ENCODE measurements around the gene ANKRD55. TPM values are rescaled to one million over a fixed set of nuclear protein-coding genes. Genes with fewer than 3 reads are reported as not detected.

Gene ANKRD55
- total and polyA plus RNA-seq, 2 donors (not counting 1 experiment from before 2014, with no cell fraction given): 0.07 TPM; not detected in 1

DNA sequence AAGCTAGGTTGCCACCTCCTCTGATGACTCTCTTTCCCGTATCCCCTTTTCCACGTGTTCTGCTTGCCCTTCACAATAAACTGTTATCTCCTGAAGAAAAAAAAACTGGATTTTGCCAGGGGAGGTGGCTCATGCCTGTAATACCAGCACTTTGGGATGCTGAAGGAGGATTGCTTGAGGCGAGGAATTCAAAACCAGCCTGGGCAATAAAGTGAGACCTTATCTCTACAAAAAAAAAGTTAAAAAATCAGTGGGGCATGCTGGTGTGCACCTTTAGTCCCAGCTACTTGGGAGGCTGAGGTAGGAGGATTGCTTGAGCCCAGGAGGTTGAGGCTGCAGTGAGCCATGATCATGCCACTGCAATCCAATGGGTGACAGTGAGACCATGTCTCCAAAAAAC is 156.6 kb downstream of the ANKRD55 start:
- CTCF ChIA-PET: no interaction called here

GRCh38 chr5:56075361-56075760 is 157.8 kb downstream of the ANKRD55 start:
- ChIA-PET POLR2A (no interaction called here), CTCF (interaction anchor here (0.7 kb wide), 1 partner anchor 139 kb away, joined by 3 read pairs; no protein-coding TSS in a partner anchor)
- 80% methylated on average over 1 of the region's 2 CpGs for WGBS (ENCODE audit: insufficient coverage)
- Histone ChIP-seq H3K36me3 (replicated peaks in 1 of 2; ENCODE audit: control extremely low read depth in 1 of 2, control insufficient read depth in 1 of 2, extremely low read depth in 1 of 2, insufficient read depth in 2 of 2, low read length in 1 of 2) (no peaks in the 10 kb centered on the region), H3K9me3 (ENCODE audit: control extremely low read depth in 1 of 3, control insufficient read depth in 2 of 3, insufficient read depth in 1 of 3, low read length in 2 of 3) (no peaks in the 10 kb centered on the region), H3K4me3 (ENCODE audit: control extremely low read depth in 1 of 5, extremely low read depth in 1 of 5, insufficient read depth in 1 of 5, low read depth in 2 of 5, low read length in 4 of 5) (no peak overlapping the region), H3K27ac (ENCODE audit: low read length in 2 of 2) (no peak overlapping the region), H3K79me2 (ENCODE audit: control insufficient read depth, insufficient read depth, low read length) (no peaks in the 10 kb centered on the region), H2AFZ (ENCODE audit: insufficient read depth, low read depth, low read length, poor library complexity, severe bottlenecking) (no peak overlapping the region), H3K4me1 (ENCODE audit: control insufficient read depth in 2 of 2, insufficient read depth in 2 of 2, low read length in 2 of 2) (peaks cover 14 to 20% of the 10 kb centered on the region in 2 donors), H3K27me3 (replicated peaks in 1 of 4; ENCODE audit: control extremely low read depth in 1 of 4, control insufficient read depth in 3 of 4, insufficient read depth in 4 of 4, low read length in 3 of 4) (no peaks in the 10 kb centered on the region), H3K9ac (ENCODE audit: low read length) (no peak overlapping the region), H4K20me1 (ENCODE audit: control insufficient read depth, insufficient read depth, low read length, poor library complexity, severe bottlenecking) (no peaks in the 10 kb centered on the region), H3K4me2 (replicated peaks; ENCODE audit: low read depth, low read length, poor library complexity, severe bottlenecking) (no peak overlapping the region)
- no peak for DNase-seq
- no peak overlapping the region for H3K4me3 Mint-ChIP-seq
- no peaks in the 10 kb centered on the region for H3K9me3 Mint-ChIP-seq (ENCODE audit: insufficient read depth)
- peaks cover 4% of the 10 kb centered on the region for H3K27me3 Mint-ChIP-seq
- peaks cover 19% of the 10 kb centered on the region for H3K4me1 Mint-ChIP-seq
- no peak for ATAC-seq (ENCODE audit: low read depth)
- no peak overlapping the region for H3K27ac Mint-ChIP-seq
- TF ChIP-seq, protein P1, sequence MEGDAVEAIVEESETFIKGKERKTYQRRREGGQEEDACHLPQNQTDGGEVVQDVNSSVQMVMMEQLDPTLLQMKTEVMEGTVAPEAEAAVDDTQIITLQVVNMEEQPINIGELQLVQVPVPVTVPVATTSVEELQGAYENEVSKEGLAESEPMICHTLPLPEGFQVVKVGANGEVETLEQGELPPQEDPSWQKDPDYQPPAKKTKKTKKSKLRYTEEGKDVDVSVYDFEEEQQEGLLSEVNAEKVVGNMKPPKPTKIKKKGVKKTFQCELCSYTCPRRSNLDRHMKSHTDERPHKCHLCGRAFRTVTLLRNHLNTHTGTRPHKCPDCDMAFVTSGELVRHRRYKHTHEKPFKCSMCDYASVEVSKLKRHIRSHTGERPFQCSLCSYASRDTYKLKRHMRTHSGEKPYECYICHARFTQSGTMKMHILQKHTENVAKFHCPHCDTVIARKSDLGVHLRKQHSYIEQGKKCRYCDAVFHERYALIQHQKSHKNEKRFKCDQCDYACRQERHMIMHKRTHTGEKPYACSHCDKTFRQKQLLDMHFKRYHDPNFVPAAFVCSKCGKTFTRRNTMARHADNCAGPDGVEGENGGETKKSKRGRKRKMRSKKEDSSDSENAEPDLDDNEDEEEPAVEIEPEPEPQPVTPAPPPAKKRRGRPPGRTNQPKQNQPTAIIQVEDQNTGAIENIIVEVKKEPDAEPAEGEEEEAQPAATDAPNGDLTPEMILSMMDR (IDR thresholded peaks at IDR 0.05): no peak
- TF ChIP-seq EZH2 (IDR thresholded peaks at IDR 0.05; ENCODE audit: borderline replicate concordance, insufficient read depth, low read depth, low read length, poor library complexity, severe bottlenecking): no peak
- intact Hi-C loops (cut with micrococcal nuclease): no loop called here

More for the DNA sequence above, 156.6 kb downstream of the ANKRD55 start:
- Mint-ChIP-seq H3K4me1 (peaks cover 18% of the 10 kb centered on the region), H3K27me3 (peaks cover 4% of the 10 kb centered on the region), H3K9me3 (ENCODE audit: insufficient read depth) (no peaks in the 10 kb centered on the region), H3K4me3 (no peak overlapping the region), H3K27ac (no peak overlapping the region)
- Histone ChIP-seq H3K4me3 (ENCODE audit: control extremely low read depth in 1 of 5, extremely low read depth in 1 of 5, insufficient read depth in 1 of 5, low read depth in 2 of 5, low read length in 4 of 5) (no peak overlapping the region), H3K9me3 (ENCODE audit: control extremely low read depth in 1 of 3, control insufficient read depth in 2 of 3, insufficient read depth in 1 of 3, low read length in 2 of 3) (no peaks in the 10 kb centered on the region), H3K4me2 (replicated peaks; ENCODE audit: low read depth, low read length, poor library complexity, severe bottlenecking) (no peak overlapping the region), H3K9ac (ENCODE audit: low read length) (no peak overlapping the region), H3K27me3 (replicated peaks in 1 of 4; ENCODE audit: control extremely low read depth in 1 of 4, control insufficient read depth in 3 of 4, insufficient read depth in 4 of 4, low read length in 3 of 4) (no peaks in the 10 kb centered on the region), H3K79me2 (ENCODE audit: control insufficient read depth, insufficient read depth, low read length) (no peaks in the 10 kb centered on the region), H3K4me1 (ENCODE audit: control insufficient read depth in 2 of 2, insufficient read depth in 2 of 2, low read length in 2 of 2) (peaks cover 12 to 19% of the 10 kb centered on the region in 2 donors), H3K27ac (ENCODE audit: low read length in 2 of 2) (no peak overlapping the region), H4K20me1 (ENCODE audit: control insufficient read depth, insufficient read depth, low read length, poor library complexity, severe bottlenecking) (no peaks in the 10 kb centered on the region), H2AFZ (ENCODE audit: insufficient read depth, low read depth, low read length, poor library complexity, severe bottlenecking) (no peak overlapping the region), H3K36me3 (replicated peaks in 1 of 2; ENCODE audit: control extremely low read depth in 1 of 2, control insufficient read depth in 1 of 2, extremely low read depth in 1 of 2, insufficient read depth in 2 of 2, low read length in 1 of 2) (no peaks in the 10 kb centered on the region)
- no peak for ATAC-seq (ENCODE audit: low read depth)
- no peak for DNase-seq
- POLR2A ChIA-PET: no interaction called here
- intact Hi-C loops (cut with micrococcal nuclease): no loop called here
- no peak for TF ChIP-seq EZH2 (IDR thresholded peaks at IDR 0.05; ENCODE audit: borderline replicate concordance, insufficient read depth, low read depth, low read length, poor library complexity, severe bottlenecking)
- TF ChIP-seq, protein P1 (IDR thresholded peaks at IDR 0.05): no peak
- WGBS (ENCODE audit: insufficient coverage): no CpG with 5 or more reads among the region's 3 CpGs

Measured in B cell (primary cell).